Astrocyte (in vitro differentiated cells and primary cell): ENCODE measurements around the gene ZCCHC24.

Experiments
- CTCF ChIP-seq: IDR thresholded peaks from 2 replicates; pipeline ENCODE4 v1.5.1; 2011; ENCODE audit warnings: low read depth, mild to moderate bottlenecking, inconsistent platforms, low read length, moderate library complexity; ENCODE audit not compliant: insufficient read depth
- EZH2 ChIP-seq: IDR thresholded peaks from 2 replicates; pipeline ENCODE4 v1.6.1; 2012; ENCODE audit warnings: mild to moderate bottlenecking, low read length, inconsistent platforms; ENCODE audit not compliant: insufficient read depth

DNA sequence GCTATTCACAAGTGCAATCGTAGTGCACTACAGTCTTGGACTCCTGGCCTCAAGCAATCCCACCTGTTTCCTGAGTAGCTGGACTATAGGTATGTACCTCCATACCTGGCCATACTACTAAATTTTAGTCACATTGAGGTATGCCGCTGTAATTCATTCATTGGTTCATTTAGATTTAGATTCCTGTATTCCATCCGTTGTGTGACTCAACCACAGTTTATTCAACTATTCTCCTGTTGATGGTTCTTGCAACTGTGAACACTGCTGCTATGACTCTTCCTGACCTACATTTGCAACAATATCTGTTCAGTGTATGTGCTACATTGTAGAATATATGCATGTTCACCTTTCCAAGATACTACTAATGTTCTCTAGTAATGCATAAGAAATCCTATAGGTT, 8.0 kb upstream of the ZCCHC24 start:
- TF ChIP-seq CTCF (no peak), EZH2 (no peak)
